HEK293T (cell line): ENCODE measurements around the gene ZBTB47.

Source experiments
- CTCF ChIA-PET: fragments of 350-600 bp; formaldehyde crosslinking; extraction: SDS; loops from one replicate; lab custom pipeline; 2021; ENCODE audit warnings: antibody characterized with exemption, inconsistent platforms; lab: Yijun Ruan, JAX
- POLR2A ChIA-PET: fragments of 350-600 bp; formaldehyde crosslinking; extraction: SDS; loops from one replicate; lab custom pipeline; 2020; ENCODE audit warnings: antibody characterized with exemption, inconsistent platforms; lab: Yijun Ruan, JAX
- DNase-seq: peaks from one replicate; pipeline ENCODE4 v3.0.0; 2012; ENCODE audit warnings: mixed read lengths; ENCODE audit errors: extremely low spot score
- ARNT ChIP-seq: fragments of 450-650 bp; IDR thresholded peaks from 2 replicates; pipeline ENCODE4 v1.6.1; 2017; ENCODE audit warnings: mild to moderate bottlenecking
- BHLHE40 ChIP-seq: fragments of 450-650 bp; IDR thresholded peaks from 2 replicates; pipeline ENCODE4 v1.6.1; 2016; ENCODE audit warnings: mild to moderate bottlenecking, moderate library complexity, borderline replicate concordance
- CTBP1 ChIP-seq: fragments of 450-650 bp; IDR thresholded peaks from 2 replicates; pipeline ENCODE4 v1.6.1; 2016; ENCODE audit warnings: borderline replicate concordance
- ELF4 ChIP-seq: fragments of 450-650 bp; IDR thresholded peaks from 2 replicates; pipeline ENCODE4 v1.6.1; 2017; ENCODE audit warnings: antibody characterized with exemption
- FOXK2 ChIP-seq: fragments of 450-650 bp; IDR thresholded peaks from 2 replicates; pipeline ENCODE4 v1.6.1; 2016; ENCODE audit warnings: mild to moderate bottlenecking
- FOXM1 ChIP-seq: fragments of 450-650 bp; IDR thresholded peaks from 2 replicates; pipeline ENCODE4 v1.6.1; 2017; ENCODE audit warnings: mild to moderate bottlenecking, borderline replicate concordance
- HDGF ChIP-seq: fragments of 450-650 bp; IDR thresholded peaks from 2 replicates; pipeline ENCODE4 v1.6.1; 2017; ENCODE audit warnings: antibody characterized with exemption, borderline replicate concordance
- L3MBTL2 ChIP-seq: fragments of 450-650 bp; conservative IDR thresholded peaks from 2 replicates; pipeline ENCODE4 v1.6.1; 2016; ENCODE audit warnings: mild to moderate bottlenecking
- LEF1 ChIP-seq: fragments of 450-650 bp; IDR thresholded peaks from 2 replicates; pipeline ENCODE4 v1.6.1; 2017; ENCODE audit warnings: mild to moderate bottlenecking, borderline replicate concordance
- NFRKB ChIP-seq: fragments of 450-650 bp; IDR thresholded peaks from 2 replicates; pipeline ENCODE4 v1.6.1; 2016; ENCODE audit warnings: mild to moderate bottlenecking, moderate library complexity
- SP1 ChIP-seq: fragments of 450-650 bp; IDR thresholded peaks from 2 replicates; pipeline ENCODE4 v1.6.1; 2017
- SUZ12 ChIP-seq: fragments of 450-650 bp; IDR thresholded peaks from 2 replicates; pipeline ENCODE4 v1.6.1; 2016; ENCODE audit warnings: mild to moderate bottlenecking
- TARDBP ChIP-seq: fragments of 450-650 bp; IDR thresholded peaks from 2 replicates; pipeline ENCODE4 v1.6.1; 2016
- ZNF384 ChIP-seq: fragments of 450-650 bp; IDR thresholded peaks from 2 replicates; pipeline ENCODE4 v1.6.1; 2016
- TF ChIP-seq, protein P1 (sequence below): fragments of 450-650 bp; IDR thresholded peaks from 2 replicates; pipeline ENCODE4 v1.6.1; 2016

ZBTB47 gene

DNA sequence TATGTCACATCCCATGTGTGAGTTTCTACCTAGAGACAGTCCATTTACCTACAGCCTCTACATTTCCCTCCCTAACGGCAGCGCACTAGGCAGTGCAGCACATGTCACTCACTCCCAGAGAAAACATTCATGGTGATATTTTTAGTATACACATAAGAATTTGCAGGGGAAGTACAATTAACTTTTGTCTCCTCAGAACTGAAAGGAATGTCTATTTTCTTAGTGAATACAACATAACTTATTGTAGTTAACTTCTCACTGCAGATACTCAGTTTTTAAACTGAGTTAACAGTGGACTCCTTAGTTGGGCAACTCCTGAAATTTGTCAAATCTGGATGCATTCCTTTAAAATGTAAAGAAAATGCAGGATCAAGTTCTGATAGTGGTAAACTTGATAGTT is 4.5 kb upstream of the ZBTB47 start:
- POLR2A ChIA-PET, result no interaction called here
- TF ChIP-seq SP1 (no peak), ZNF384 (no peak), HDGF (no peak), L3MBTL2 (no peak), ELF4 (no peak), SUZ12 (no peak), BHLHE40 (no peak)
- TF ChIP-seq, protein P1, sequence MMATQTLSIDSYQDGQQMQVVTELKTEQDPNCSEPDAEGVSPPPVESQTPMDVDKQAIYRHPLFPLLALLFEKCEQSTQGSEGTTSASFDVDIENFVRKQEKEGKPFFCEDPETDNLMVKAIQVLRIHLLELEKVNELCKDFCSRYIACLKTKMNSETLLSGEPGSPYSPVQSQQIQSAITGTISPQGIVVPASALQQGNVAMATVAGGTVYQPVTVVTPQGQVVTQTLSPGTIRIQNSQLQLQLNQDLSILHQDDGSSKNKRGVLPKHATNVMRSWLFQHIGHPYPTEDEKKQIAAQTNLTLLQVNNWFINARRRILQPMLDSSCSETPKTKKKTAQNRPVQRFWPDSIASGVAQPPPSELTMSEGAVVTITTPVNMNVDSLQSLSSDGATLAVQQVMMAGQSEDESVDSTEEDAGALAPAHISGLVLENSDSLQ, result no peak
- CTCF ChIA-PET, result interaction anchor here (1.0 kb wide), 1 partner anchor 36 kb away, joined by 3 read pairs; no protein-coding TSS in a partner anchor
- DNase-seq, result no peak

DNA sequence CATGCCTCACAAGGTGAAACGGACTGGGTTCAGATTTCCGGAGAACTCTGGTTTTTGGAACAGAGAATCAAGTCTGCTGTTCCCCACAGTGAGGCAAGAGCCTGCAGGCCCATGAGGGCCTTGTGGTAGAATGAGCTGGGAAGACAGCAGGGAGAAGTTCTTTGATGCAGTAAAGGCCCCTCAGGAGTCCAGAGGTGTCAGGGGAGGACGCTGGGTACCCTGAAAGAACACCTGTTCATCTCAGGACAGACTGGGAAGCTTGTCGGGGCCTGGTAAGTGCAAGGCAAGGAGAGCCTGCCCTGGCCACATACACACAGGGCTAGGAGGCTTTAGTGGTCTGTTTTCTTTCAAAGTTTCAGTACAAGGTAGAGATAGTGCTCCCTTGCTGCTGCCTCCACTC is 3.7 kb upstream of the ZBTB47 start:
- ChIA-PET CTCF (no interaction called here), POLR2A (interaction anchor here (0.7 to 1.4 kb wide), 2 partner anchors 49 to 181 kb away, joined by 3 to 5 read pairs; partner anchors contain the start of gene NKTR)
- no peak for TF ChIP-seq FOXM1
- no peak for TF ChIP-seq FOXK2
- no peak for TF ChIP-seq LEF1
- no peak for TF ChIP-seq ELF4
- no peak for TF ChIP-seq HDGF
- no peak for TF ChIP-seq L3MBTL2
- TF ChIP-seq NFRKB, result no peak
- TF ChIP-seq SUZ12, result no peak
- TF ChIP-seq, protein P1, result no peak
- no peak for TF ChIP-seq CTBP1
- no peak for TF ChIP-seq BHLHE40
- DNase-seq, result no peak

GRCh38 chr3:42651248-42652091 is 2.0 kb upstream of the ZBTB47 start:
- no peak for DNase-seq
- ChIA-PET POLR2A (interaction anchor here (0.9 to 3.5 kb wide), 2 partner anchors 51 to 61 kb away, joined by 3 to 13 read pairs; partner anchors contain the start of genes NKTR and SS18L2), CTCF (interaction anchor here (0.6 to 1.2 kb wide), 2 partner anchors 179 to 213 kb away, joined by 4 to 6 read pairs; no protein-coding TSS in a partner anchor)
- TF ChIP-seq L3MBTL2, result no peak
- TF ChIP-seq LEF1, result no peak
- TF ChIP-seq BHLHE40, result no peak
- no peak for TF ChIP-seq NFRKB
- TF ChIP-seq, protein P1, result no peak
- TF ChIP-seq SP1, result no peak
- TF ChIP-seq CTBP1, result no peak
- TF ChIP-seq TARDBP, result no peak
- TF ChIP-seq HDGF, result no peak
- TF ChIP-seq ZNF384, result no peak
- no peak for TF ChIP-seq FOXM1
- no peak for TF ChIP-seq ARNT
- TF ChIP-seq ELF4, result no peak

DNA sequence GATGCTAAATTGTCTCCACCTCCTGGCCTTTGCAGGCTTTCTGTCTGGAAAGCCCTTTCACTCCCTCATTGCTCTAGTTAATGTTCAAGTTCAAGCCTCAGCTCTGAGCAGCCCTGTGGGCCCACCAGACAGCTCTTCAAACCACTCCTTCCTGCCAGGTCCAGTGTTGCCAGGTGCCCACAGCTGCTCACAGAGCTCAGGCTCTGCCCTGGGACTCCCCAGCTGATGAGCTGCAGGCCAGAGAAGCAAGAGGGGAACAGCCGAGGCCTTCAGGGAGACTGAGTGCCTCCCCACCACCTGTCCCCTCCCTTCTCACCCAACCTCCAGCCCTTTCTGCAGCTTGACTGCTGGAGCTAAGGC is 1.3 kb upstream of the ZBTB47 start:
- DNase-seq, result no peak
- TF ChIP-seq SUZ12, result no peak
- TF ChIP-seq ELF4, result no peak
- no peak for TF ChIP-seq FOXK2
- TF ChIP-seq NFRKB, result no peak
- no peak for TF ChIP-seq ZNF384
- ChIA-PET CTCF (interaction anchor here (1.2 kb wide), 2 partner anchors 91 to 179 kb away, joined by 4 to 6 read pairs; no protein-coding TSS in a partner anchor), POLR2A (interaction anchor here (3.5 kb wide), 1 partner anchor 52 kb away, joined by 13 read pairs; the partner anchor contains the start of gene NKTR)

DNA sequence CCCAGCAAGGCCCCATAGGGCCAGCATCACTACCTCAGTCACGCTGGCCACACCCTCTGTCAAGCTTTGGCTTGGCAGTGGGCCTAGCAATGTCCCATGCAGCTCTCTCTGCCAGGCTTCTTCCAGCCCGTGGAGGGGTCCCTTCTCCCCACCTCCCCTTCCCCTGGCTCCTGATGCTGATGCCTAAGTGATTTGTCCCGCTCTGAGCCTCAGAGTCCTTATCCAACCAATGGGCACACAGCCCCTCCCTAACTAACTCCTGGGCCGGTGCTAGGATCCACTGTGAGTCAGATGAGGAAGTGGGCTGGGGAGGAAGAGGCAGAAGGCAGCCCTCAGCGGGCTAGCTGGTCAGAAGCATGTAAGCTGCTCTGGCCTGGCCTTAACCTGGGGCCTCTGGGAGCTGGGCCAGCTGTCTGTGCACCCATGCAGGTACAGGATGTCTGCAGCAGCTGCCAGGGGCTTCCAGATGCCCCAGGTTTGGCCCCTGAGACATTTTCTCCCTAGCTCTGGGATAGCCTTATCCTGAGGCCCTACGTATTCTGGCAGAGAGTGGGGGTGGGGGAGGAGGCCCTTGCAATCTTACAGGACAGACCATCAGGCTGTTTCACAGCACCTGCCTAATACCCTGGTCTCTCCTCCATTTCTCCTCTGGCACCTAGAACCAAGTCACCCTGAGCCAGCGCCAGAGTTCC is 740 bp upstream of the ZBTB47 start:
- POLR2A ChIA-PET, result interaction anchor here (3.5 kb wide), 1 partner anchor 52 kb away, joined by 13 read pairs; the partner anchor contains the start of gene NKTR
- no peak for DNase-seq
- no peak for TF ChIP-seq ZNF384
- no peak for TF ChIP-seq BHLHE40
- no peak for TF ChIP-seq FOXK2
- no peak for TF ChIP-seq L3MBTL2
- CTCF ChIA-PET, result interaction anchor here (1.2 kb wide), 2 partner anchors 91 to 178 kb away, joined by 4 to 6 read pairs; no protein-coding TSS in a partner anchor

DNA sequence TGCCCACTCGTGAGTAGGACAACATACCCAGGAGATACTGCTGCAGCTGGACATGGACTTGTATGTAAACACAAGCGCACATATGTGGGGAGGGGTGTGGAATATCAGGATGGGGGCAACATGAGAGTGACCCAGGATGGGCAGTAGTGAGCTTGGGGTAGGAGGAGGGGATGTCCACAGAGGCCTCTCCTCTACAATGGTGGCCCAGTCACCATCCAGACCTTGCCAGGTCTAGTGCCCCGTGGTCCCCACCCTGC is 266 bp upstream of the ZBTB47 start:
- DNase-seq, result no peak
- POLR2A ChIA-PET, result interaction anchor here (3.5 kb wide), 1 partner anchor 53 kb away, joined by 13 read pairs; the partner anchor contains the start of gene NKTR
- CTCF ChIA-PET, result interaction anchor here (1.2 kb wide), 1 partner anchor 90 kb away, joined by 4 read pairs; no protein-coding TSS in a partner anchor
- no peak for TF ChIP-seq CTBP1
- no peak for TF ChIP-seq ARNT
